Posterior vena cava (tissue), 2 donors: ENCODE data around the gene IRF2BP2. TPM values are rescaled to one million over a fixed set of nuclear protein-coding genes. Genes with fewer than 3 reads are reported as not detected.

Source experiments
- DNase-seq: peaks from one replicate; pipeline ENCODE4 v3.0.0-alpha.2; 2020; ENCODE audit warnings: low spot score
- intact Hi-C, 2 donors: fragments of 100-400 bp; cut with DNase I; formaldehyde crosslinking; loops; one replicate each; pipeline versions ENCODE4 v1.14.1 to v1.14.2; 2022 to 2023
- long read RNA-seq, 2 donors: library from polyadenylated mRNA; unstranded; transcript quantifications; one replicate each; pipeline ENCODE4 v2.0.0, GENCODE V29; 2020 to 2021
- total RNA-seq, 2 donors: library from RNA; stranded (reverse); fragmentation: NEBNext Ultra II Directional; extraction: Animal tissue kit (Norgen Biotek cat#: 25700); gene quantifications; one replicate each; pipeline ENCODE4 v1.2.1, GENCODE V29; 2021
- donor health status: DM: yes; HTN: yes; CAD: no.
- donor health status: DM: yes; HTN: yes; CAD: no.

The IRF2BP2 gene
- 10 to 100 TPM; 72.1 to 86.2 TPM for total RNA-seq
- long read RNA-seq, donor 1, full-length matches to known transcripts: 19 of 68 reads
- long read RNA-seq, donor 1, partial matches to known transcripts: 0 of 68 reads
- long read RNA-seq, donor 1, other reads (novel, unspliced or antisense): 49 of 68 reads
- long read RNA-seq, donor 2, full-length matches to known transcripts: 20 of 55 reads
- long read RNA-seq, donor 2, partial matches to known transcripts: 0 of 55 reads
- long read RNA-seq, donor 2, other reads (novel, unspliced or antisense): 35 of 55 reads

- peak; percentile 94 for DNase-seq
- intact Hi-C loops: loop anchor here (5.0 to 10.0 kb wide), 4 partner anchors 112 to 472 kb away; no protein-coding TSS in a partner anchor
Observed at GRCh38 chr1:234610061-234610665, at the start of gene IRF2BP2. TSS of gene IRF2BP2 (minus strand) at chr1:234610178. CDS start at chr1:234609494, 684 bp downstream.

GRCh38 chr1:234659538-234659937 lies 49.6 kb upstream of the IRF2BP2 start:
- intact Hi-C loops: no loop called here
- DNase-seq: no peak

- no peak for DNase-seq
- intact Hi-C loops: no loop called here
Observed at GRCh38 chr1:234658138-234658537, 48.2 kb upstream of the IRF2BP2 start.

- intact Hi-C loops: loop anchor here in 1 of 2 donors (1.0 kb wide), 1 partner anchor 46 kb away; no protein-coding TSS in a partner anchor
- DNase-seq: no peak
Observed at GRCh38 chr1:234656944-234657654, 47.1 kb upstream of the IRF2BP2 start.

GRCh38 chr1:234656070-234656895 lies 46.3 kb upstream of the IRF2BP2 start:
- intact Hi-C loops: no loop called here
- no peak for DNase-seq

- intact Hi-C loops: no loop called here
Observed at GRCh38 chr1:234655328-234656069, 45.5 kb upstream of the IRF2BP2 start.

GRCh38 chr1:234654002-234654733 lies 44.2 kb upstream of the IRF2BP2 start:
- intact Hi-C loops: no loop called here
- DNase-seq: no peak

More at GRCh38 chr1:234655328-234656069, 45.5 kb upstream of the IRF2BP2 start:
- no peak for DNase-seq

- no peak for DNase-seq
- intact Hi-C loops: no loop called here
Observed at GRCh38 chr1:234649432-234650081, 39.6 kb upstream of the IRF2BP2 start.

GRCh38 chr1:234647758-234648157 lies 37.8 kb upstream of the IRF2BP2 start:
- DNase-seq: no peak
- intact Hi-C loops: no loop called here

- intact Hi-C loops: no loop called here
- no peak for DNase-seq
Observed at GRCh38 chr1:234647245-234647644, 37.3 kb upstream of the IRF2BP2 start.

- intact Hi-C loops: no loop called here
- no peak for DNase-seq
Observed at GRCh38 chr1:234645964-234646363, 36.0 kb upstream of the IRF2BP2 start.

GRCh38 chr1:234645474-234645953 lies 35.5 kb upstream of the IRF2BP2 start:
- intact Hi-C loops: no loop called here
- no peak for DNase-seq

GRCh38 chr1:234644928-234645327 lies 35.0 kb upstream of the IRF2BP2 start:
- no peak for DNase-seq
- intact Hi-C loops: no loop called here

- DNase-seq: no peak
- intact Hi-C loops: no loop called here
Observed at GRCh38 chr1:234643850-234644134, 33.8 kb upstream of the IRF2BP2 start.

- intact Hi-C loops: no loop called here
- DNase-seq: no peak
Observed at GRCh38 chr1:234643111-234643849, 33.3 kb upstream of the IRF2BP2 start.

GRCh38 chr1:234642428-234642827 lies 32.5 kb upstream of the IRF2BP2 start:
- no peak for DNase-seq
- intact Hi-C loops: no loop called here

GRCh38 chr1:234639961-234640360 lies 30.0 kb upstream of the IRF2BP2 start:
- DNase-seq: no peak
- intact Hi-C loops: no loop called here
